Endothelial cell of umbilical vein (primary cell): ENCODE measurements around the gene FAM47A. TPM values are rescaled to one million over a fixed set of nuclear protein-coding genes. Genes with fewer than 3 reads are reported as not detected.

Experiments
- BruUV-seq: library from RNA; stranded (reverse); fragments of 400-500 nt; replicated peaks from 2 replicates; lab custom pipeline; 2021; lab: Mats Ljungman, UMichigan
- CTCF ChIA-PET: fragments of 300-600, 350-600 bp; sonication (Branson Sonifier 250); formaldehyde crosslinking; loops from one replicate; lab custom pipeline; 2021; ENCODE audit warnings: antibody characterized with exemption, inconsistent platforms; lab: Charles Lee
- POLR2A ChIA-PET: fragments of 300-600, 350-600 bp; sonication (Branson Sonifier 250); formaldehyde crosslinking; loops from one replicate; lab custom pipeline; 2021; ENCODE audit warnings: antibody characterized with exemption, inconsistent platforms; lab: Charles Lee
- DNase-seq: peaks from one replicate; pipeline ENCODE4 v3.0.0-alpha.2; 2011; ENCODE audit warnings: low read depth, low spot score
- FAIRE-seq: peaks from 2 replicates; lab custom pipeline; 2011; peaks lifted over from hg19 to GRCh38; lab: Jason Lieb, UNC
- H2AFZ ChIP-seq: 2 replicates; pipeline ENCODE4 v1.6.0; 2012; ENCODE audit warnings: low read depth, low read length, control low read depth, inconsistent platforms
- H3K27ac ChIP-seq: 2 replicates; pipeline ENCODE4 v1.5.1; 2011; ENCODE audit warnings: low read depth, mild to moderate bottlenecking, control low read depth, low read length, moderate library complexity; ENCODE audit not compliant: insufficient read depth
- H3K27me3 ChIP-seq, 2 experiments: 2 replicates each; pipeline versions ENCODE4 v1.6.0 to v1.6.1; 2011; ENCODE audit warnings: low read length in 2 of 2, mixed read lengths in 1 of 2; ENCODE audit not compliant: control insufficient read depth in 2 of 2, insufficient read depth in 2 of 2
- H3K36me3 ChIP-seq, 2 experiments: 2 replicates in 1 of 2; 3 replicates in 1 of 2; pipeline ENCODE4 v1.5.1; 2011; ENCODE audit warnings: low read length in 2 of 2, mild to moderate bottlenecking in 1 of 2, moderate library complexity in 1 of 2; ENCODE audit not compliant: control insufficient read depth in 2 of 2, insufficient read depth in 2 of 2; ENCODE audit errors: extremely low read depth in 1 of 2
- H3K4me1 ChIP-seq: 3 replicates; pipeline ENCODE4 v1.5.1; 2011; ENCODE audit warnings: mild to moderate bottlenecking, low read length; ENCODE audit not compliant: control insufficient read depth, insufficient read depth; ENCODE audit errors: extremely low read depth
- H3K4me2 ChIP-seq: 2 replicates; pipeline ENCODE4 v1.6.1; 2011; ENCODE audit warnings: low read length, control low read depth, mixed read lengths; ENCODE audit not compliant: insufficient read depth
- H3K4me3 ChIP-seq, 3 experiments: fragments of 200-600 bp in 1 of 3; sonication (generic), shearing (Covaris generic) in 1 of 3; replicated peaks in 1 of 3; 2 replicates each; pipeline ENCODE4 v1.5.1; 2011 to 2016; ENCODE audit warnings: control low read depth in 3 of 3, low read length in 3 of 3, mild to moderate bottlenecking in 2 of 3, inconsistent platforms in 1 of 3, low read depth in 1 of 3, moderate library complexity in 1 of 3; ENCODE audit not compliant: insufficient read depth in 1 of 3
- H3K79me2 ChIP-seq: 2 replicates; pipeline ENCODE4 v1.6.0; 2012; ENCODE audit warnings: low read length, inconsistent platforms; ENCODE audit not compliant: control insufficient read depth, insufficient read depth
- H3K9ac ChIP-seq: replicated peaks from 2 replicates; pipeline ENCODE3; 2011; ENCODE audit warnings: low read length, control low read depth; ENCODE audit not compliant: insufficient read depth; ENCODE audit errors: extremely low read depth
- H3K9me1 ChIP-seq: replicated peaks from 3 replicates; pipeline ENCODE4 v1.6.0; 2011; ENCODE audit warnings: mild to moderate bottlenecking, low read length; ENCODE audit not compliant: control insufficient read depth, insufficient read depth; ENCODE audit errors: extremely low read depth
- H3K9me3 ChIP-seq: replicated peaks from 2 replicates; pipeline ENCODE4 v1.5.1; 2012; ENCODE audit warnings: low read length, inconsistent platforms; ENCODE audit not compliant: control insufficient read depth, insufficient read depth
- H4K20me1 ChIP-seq: replicated peaks from 2 replicates; pipeline ENCODE3; 2011; ENCODE audit warnings: mild to moderate bottlenecking, low read length; ENCODE audit not compliant: control insufficient read depth, insufficient read depth; ENCODE audit errors: extremely low read depth
- CTCF ChIP-seq, 2 donors: IDR thresholded peaks; 1 replicate in 1 of 2; 2 replicates in 1 of 2; pipeline ENCODE4 v1.5.1; 2011; ENCODE audit warnings: low read length in 2 of 2, mild to moderate bottlenecking in 2 of 2, moderate library complexity in 2 of 2, control low read depth in 1 of 2, inconsistent platforms in 1 of 2, low read depth in 1 of 2; ENCODE audit not compliant: insufficient read depth in 1 of 2; ENCODE audit errors: extremely low read depth in 1 of 2
- EZH2 ChIP-seq: IDR thresholded peaks from 2 replicates; pipeline ENCODE4 v1.6.1; 2012; ENCODE audit warnings: borderline replicate concordance, low read depth, mild to moderate bottlenecking, moderate library complexity, low read length, inconsistent platforms; ENCODE audit not compliant: severe bottlenecking
- FOS ChIP-seq: IDR thresholded peaks from 2 replicates; pipeline ENCODE4 v1.6.1; 2011; ENCODE audit warnings: mild to moderate bottlenecking, low read length, moderate library complexity, borderline replicate concordance; ENCODE audit not compliant: insufficient read depth
- GATA2 ChIP-seq: IDR thresholded peaks from 2 replicates; pipeline ENCODE4 v1.7.0; 2011; ENCODE audit warnings: low read depth, mild to moderate bottlenecking, moderate library complexity, mixed read lengths, low read length; ENCODE audit not compliant: insufficient read length, insufficient read depth
- JUN ChIP-seq: IDR thresholded peaks from 2 replicates; pipeline ENCODE4 v1.6.1; 2011; ENCODE audit warnings: borderline replicate concordance, low read depth; ENCODE audit not compliant: insufficient read length, insufficient read depth
- MAX ChIP-seq: IDR thresholded peaks from 2 replicates; pipeline ENCODE4 v1.6.1; 2011; ENCODE audit not compliant: insufficient read depth, insufficient read length
- MYC ChIP-seq: IDR thresholded peaks from one replicate; pipeline ENCODE4 v1.6.1; 2011; ENCODE audit warnings: mild to moderate bottlenecking, low read depth, low read length
- POLR2A ChIP-seq: IDR thresholded peaks from 2 replicates; pipeline ENCODE4 v1.6.1; 2012; ENCODE audit warnings: low read depth, mild to moderate bottlenecking, control low read depth, low read length
- POLR2AphosphoS5 ChIP-seq: IDR thresholded peaks from 2 replicates; pipeline ENCODE4 v1.6.1; 2012; ENCODE audit warnings: low read depth, mild to moderate bottlenecking, control low read depth, low read length, moderate library complexity; ENCODE audit not compliant: insufficient read depth
- dilution Hi-C: fragments of 300-500 bp; cut with MboI; formaldehyde crosslinking; loops from one replicate; pipeline ENCODE4 v1.15.0; 2019; ENCODE audit warnings: low sequenced_read_pairs; ENCODE audit not compliant: extremely low pct_ligation_motif_present
- intact Hi-C: fragments of 100-400 bp; cut with micrococcal nuclease; formaldehyde crosslinking; loops from one replicate; pipeline ENCODE4 v1.10.0; 2022
- polyA plus RNA-seq, 4 experiments: library from polyadenylated mRNA; depleted of rRNA in 3 of 4; stranded (reverse) in 3 of 4; unstranded in 1 of 4; fragments of >200 nt; gene quantifications; 2 replicates each; pipeline versions ENCODE4 v1.2.1 to v1.2.3, GENCODE V29; 2011 to 2012; ENCODE audit warnings: missing spikeins in 1 of 4
- total RNA-seq: library from RNA; stranded (reverse); gene quantifications from 2 replicates; pipeline ENCODE4 v1.2.3, GENCODE V29; 2021

The FAM47A gene
- total and polyA plus RNA-seq, 2 donors (not counting 3 experiments of a cell fraction or from before 2014, with no cell fraction given) = not detected

- no peak for TF ChIP-seq MAX
- TF ChIP-seq POLR2A = no peak
- no peak for TF ChIP-seq JUN
- TF ChIP-seq GATA2 = no peak
- dilution Hi-C loops (no loop called here), intact Hi-C loops (no loop called here)
- Histone ChIP-seq H3K4me1 (no peaks in the 10 kb centered on the region), H3K9ac (no peak overlapping the region), H3K9me3 (no peaks in the 10 kb centered on the region), H3K79me2 (no peaks in the 10 kb centered on the region), H3K36me3 (no peaks in the 10 kb centered on the region), H3K27ac (no peak overlapping the region), H4K20me1 (no peaks in the 10 kb centered on the region), H3K27me3 (no peaks in the 10 kb centered on the region), H2AFZ (no peak overlapping the region), H3K4me2 (no peak overlapping the region), H3K4me3 (no peak overlapping the region), H3K9me1 (no peaks in the 10 kb centered on the region)
- FAIRE-seq = no peak
- no peak for DNase-seq
- CTCF ChIA-PET = no interaction called here
- no TSS peak for BruUV-seq
- POLR2A ChIA-PET = no interaction called here
These were observed 8.7 kb upstream of the FAM47A start for GRCh38 chrX:34140816-34141215.

- CTCF ChIA-PET = no interaction called here
- Histone ChIP-seq H3K9me3 (no peaks in the 10 kb centered on the region), H3K36me3 (no peaks in the 10 kb centered on the region), H3K27ac (no peak overlapping the region), H3K4me1 (no peaks in the 10 kb centered on the region), H2AFZ (no peak overlapping the region), H3K4me3 (no peak overlapping the region), H3K27me3 (no peaks in the 10 kb centered on the region), H3K4me2 (no peak overlapping the region), H3K9me1 (no peaks in the 10 kb centered on the region), H3K79me2 (no peaks in the 10 kb centered on the region), H4K20me1 (no peaks in the 10 kb centered on the region), H3K9ac (no peak overlapping the region)
- BruUV-seq = no TSS peak
- POLR2A ChIA-PET = no interaction called here
- FAIRE-seq = no peak
- DNase-seq = no peak
- intact Hi-C loops (no loop called here), dilution Hi-C loops (no loop called here)
- TF ChIP-seq JUN = no peak
- TF ChIP-seq MAX = no peak
- TF ChIP-seq MYC = no peak
- TF ChIP-seq POLR2AphosphoS5 = no peak
- TF ChIP-seq CTCF (IDR thresholded peaks at IDR 0.05; ENCODE audit: extremely low read depth in 1 of 2, insufficient read depth in 1 of 2, low read depth in 1 of 2, low read length in 2 of 2) = no peak
- TF ChIP-seq POLR2A = no peak
- no peak for TF ChIP-seq EZH2
- no peak for TF ChIP-seq FOS
- no peak for TF ChIP-seq GATA2
These were observed 952 bp downstream of the FAM47A start for GRCh38 chrX:34130980-34131744.
